GM19455 (cell line): ENCODE data around the gene SRRM5.
"Not testable (repeated sequence)": the region's sequence is repeated elsewhere in the genome, so short reads cannot be mapped to it uniquely, and the experiment has no call there.

Experiments used
- ATAC-seq: cut with Tn5 transposase; IDR thresholded peaks from one replicate; pipeline ENCODE4 v1.9.1; 2021; ENCODE audit not compliant: unreplicated experiment

The SRRM5 gene

DNA sequence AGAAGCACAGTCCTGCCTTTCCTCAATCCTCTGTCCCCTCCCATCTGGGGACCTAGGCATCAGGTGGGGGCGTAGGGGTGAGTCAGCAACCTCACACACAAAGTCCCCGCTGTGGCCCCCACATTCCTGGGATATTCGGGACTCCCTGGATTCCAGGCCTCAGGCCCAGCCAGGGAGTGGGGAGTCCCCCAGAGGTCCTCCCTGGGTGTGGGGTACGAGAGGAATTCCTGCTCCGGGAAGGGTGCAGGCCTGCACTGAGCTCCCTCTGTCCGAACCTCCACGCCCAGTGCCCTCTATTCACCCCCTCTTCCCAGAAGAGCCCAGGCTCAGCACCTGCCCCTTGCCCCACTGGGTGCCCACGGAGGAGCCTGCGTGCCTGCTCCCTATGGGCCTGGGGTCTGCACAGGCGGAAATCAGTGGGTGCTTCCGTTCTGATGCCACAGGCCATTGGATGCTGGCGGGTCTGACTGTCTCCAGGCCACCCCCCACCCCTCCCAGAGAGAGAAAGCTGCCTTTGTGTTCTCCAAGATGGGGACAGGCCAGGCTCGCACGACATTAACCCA, 24.3 kb downstream of the SRRM5 start:
- ATAC-seq, result no peak

- ATAC-seq, result no peak
These were observed 26.5 kb downstream of the SRRM5 start for GRCh38 chr19:43638214-43638994.

- ATAC-seq, result no peak
These were observed 27.2 kb downstream of the SRRM5 start for GRCh38 chr19:43638995-43639518.

- ATAC-seq, result no peak
These were observed 27.9 kb downstream of the SRRM5 start, which contains the start of gene CADM4 for GRCh38 chr19:43639519-43640423. Gene CADM4 (minus strand): TSS chr19:43639850. CDS start chr19:43639790, 60 bp downstream.

- ATAC-seq, result no peak
These were observed 28.5 kb downstream of the SRRM5 start for GRCh38 chr19:43640424-43640757.

GRCh38 chr19:43641333-43641732, 29.4 kb downstream of the SRRM5 start:
- ATAC-seq, result no peak

DNA sequence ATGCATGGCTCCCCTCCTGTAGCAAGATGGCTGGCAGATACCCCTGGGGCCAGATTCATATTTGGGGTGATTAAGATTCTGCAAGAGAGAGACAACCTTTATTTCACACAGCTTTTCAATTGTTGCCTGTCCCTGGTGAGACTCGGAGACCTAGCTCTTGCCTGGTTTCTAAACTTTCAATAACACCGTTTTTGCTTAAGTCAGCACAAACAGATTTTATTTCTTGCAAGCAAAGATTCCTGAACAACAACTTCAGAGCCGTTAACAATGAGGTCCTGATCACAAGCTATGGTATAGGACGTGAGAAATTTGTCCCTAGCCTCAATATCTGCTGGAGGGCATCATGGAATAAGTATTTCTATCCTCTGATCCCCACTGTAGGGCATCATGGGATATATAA, 30.6 kb downstream of the SRRM5 start:
- ATAC-seq, result no peak

DNA sequence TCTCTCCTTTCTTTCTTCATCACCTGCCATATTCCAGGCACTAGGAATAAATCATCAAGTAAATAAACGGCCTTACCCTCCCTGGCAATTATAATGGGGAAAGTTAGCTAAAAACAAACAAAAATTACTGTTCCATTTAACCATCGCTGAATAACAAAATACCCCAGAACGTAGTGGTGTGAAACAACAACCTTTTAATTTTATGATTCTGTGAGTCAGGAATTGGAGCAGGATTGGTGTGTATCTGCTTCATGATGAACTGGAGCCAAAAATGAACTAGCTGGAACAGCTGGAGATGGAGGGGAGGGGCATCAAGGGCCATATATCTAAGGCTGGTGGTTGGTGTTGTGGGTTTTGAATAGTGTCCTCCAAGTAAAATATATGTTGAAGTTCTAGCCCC, 31.4 kb downstream of the SRRM5 start:
- ATAC-seq, result no peak

- no peak for ATAC-seq
These were observed 32.3 kb downstream of the SRRM5 start for GRCh38 chr19:43644181-43644580.

- no peak for ATAC-seq
These were observed 36.7 kb downstream of the SRRM5 start for GRCh38 chr19:43648633-43649032.

GRCh38 chr19:43649514-43649913, 37.6 kb downstream of the SRRM5 start:
- no peak for ATAC-seq

- ATAC-seq, result not testable (repeated sequence)
These were observed 38.4 kb downstream of the SRRM5 start for GRCh38 chr19:43650276-43650675.

DNA sequence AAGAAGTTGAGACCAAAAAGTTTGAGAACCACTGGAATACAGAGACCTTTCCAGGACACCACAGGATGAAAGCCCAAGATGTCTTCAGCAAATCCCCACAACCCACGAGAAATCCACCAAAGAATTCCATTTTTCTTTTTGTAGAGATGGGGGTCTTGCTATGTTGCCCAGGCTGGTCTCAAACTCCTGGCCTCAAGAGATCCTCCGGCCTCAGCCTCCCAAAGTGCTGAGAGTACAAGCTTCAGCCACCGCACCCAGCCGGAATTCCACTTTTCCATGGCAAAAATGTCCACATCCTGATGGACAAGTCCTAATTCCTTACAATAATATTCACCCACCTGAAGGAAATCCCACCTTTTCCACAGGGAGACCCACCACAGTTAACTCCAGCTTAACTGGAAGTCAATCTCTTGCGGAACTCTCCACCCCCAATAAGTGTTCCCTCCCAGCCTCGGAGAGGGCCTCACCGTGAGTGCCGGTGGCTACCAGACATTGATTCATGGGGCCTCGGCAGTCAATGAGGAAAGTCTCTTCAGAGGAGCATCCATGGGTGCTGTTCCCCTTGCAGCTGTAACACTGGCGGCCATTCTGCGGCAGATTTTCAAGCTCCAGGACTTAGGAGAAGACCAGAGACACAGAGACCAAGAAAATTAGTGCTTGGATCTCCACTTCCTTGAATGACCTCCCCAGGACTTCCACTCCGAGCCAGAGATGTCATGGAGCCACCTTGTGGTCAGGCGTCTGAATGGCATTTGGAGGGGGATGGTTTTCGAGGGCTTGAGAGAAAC, 40.1 kb downstream of the SRRM5 start:
- ATAC-seq, result no peak

- no peak for ATAC-seq
These were observed 40.6 kb downstream of the SRRM5 start for GRCh38 chr19:43652546-43652874.

DNA sequence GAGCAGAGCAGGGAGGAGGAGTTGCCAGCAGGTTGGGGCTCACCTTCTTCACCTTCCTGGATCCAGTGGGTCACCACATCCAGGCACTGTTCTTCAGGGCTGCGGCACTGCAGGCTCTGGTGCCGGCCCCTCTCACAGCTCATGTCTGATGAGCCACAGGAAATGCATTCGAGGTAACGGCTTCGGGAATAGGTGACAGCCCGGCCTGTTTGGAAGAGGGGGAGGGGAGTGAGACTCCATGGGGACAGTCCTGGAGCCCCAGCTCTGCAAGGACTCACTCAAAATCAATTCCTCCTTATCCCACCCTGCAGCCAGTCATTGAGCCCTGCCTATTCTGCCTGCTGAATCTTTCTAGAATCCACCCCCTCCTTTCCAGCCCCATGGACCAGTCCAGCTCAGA, 44.5 kb downstream of the SRRM5 start:
- no peak for ATAC-seq

DNA sequence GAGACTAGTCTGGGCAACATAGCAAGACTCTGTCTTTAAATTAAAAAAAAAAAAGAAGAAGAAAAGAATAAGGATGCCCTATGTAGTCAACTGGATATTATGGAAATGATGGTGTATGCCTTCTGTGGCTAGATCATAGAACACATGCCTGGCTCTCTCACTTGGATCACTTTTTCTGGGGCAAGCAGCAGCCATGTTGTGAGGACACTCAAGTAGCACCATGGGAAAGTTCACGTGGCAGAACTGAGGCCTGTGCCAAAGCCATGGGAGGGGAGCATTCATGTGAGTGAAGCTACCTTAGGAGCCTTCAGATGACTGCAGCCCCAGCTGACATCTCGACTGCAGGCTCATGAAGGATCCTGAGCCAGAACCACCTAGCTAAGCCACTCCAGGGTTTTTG, 46.1 kb downstream of the SRRM5 start:
- ATAC-seq, result no peak

DNA sequence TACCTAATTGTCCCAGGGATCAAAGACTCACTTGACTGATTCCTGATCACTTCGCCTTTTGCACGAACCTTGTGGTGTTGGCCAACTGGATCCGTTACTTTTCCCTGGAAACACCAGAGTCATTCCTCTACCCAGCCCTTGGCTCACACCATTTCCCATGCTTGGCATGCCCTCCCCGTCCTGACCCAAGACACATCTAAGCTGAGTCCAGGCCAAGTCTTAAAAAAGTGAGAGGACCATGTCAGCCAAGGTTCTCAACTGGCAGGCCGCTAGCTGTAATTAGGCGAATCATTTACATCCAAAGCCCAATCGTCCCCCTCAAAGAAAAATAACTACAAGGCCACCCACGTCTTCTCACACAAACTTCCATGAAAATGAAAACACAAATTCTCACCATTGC, 46.6 kb downstream of the SRRM5 start:
- ATAC-seq, result no peak

DNA sequence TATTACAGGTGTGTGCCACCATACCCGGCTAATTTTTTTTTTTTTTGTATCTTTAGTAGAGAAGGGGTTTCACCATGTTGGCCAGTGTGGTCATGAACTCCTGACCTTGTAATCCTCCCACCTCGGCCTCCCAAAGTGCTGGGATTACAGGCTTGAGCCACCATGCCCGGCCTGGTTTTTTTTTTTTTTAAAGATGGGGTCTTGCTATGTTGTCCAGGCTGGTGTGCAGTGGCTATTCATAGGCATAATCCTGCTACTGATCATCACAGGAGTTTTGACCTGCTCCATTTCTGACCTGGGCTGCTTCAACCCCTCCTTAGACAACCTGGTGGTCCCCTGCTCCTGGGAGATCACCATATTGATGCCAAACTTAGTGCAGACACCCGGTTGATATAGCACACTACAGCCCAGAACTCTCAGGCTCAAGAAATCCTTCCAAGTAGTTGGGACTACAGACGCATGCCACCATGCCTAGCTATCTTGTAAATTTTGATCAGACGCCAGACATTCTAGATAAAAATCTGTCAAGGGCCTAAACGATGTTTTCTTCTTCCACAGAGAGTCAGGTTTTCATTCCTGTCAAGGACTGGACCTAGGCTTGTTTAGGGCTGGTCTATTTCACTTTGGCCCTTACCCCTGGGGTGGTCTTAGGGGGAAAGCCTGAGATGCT, 48.5 kb downstream of the SRRM5 start:
- no peak for ATAC-seq

- ATAC-seq, result no peak
These were observed 49.1 kb downstream of the SRRM5 start for GRCh38 chr19:43660971-43661360.

- no peak for ATAC-seq
These were observed 50.6 kb downstream of the SRRM5 start for GRCh38 chr19:43662487-43662886.
